Endometrial microvascular endothelial cells (primary cell): ENCODE measurements around the gene ZBTB20. TPM values are rescaled to one million over a fixed set of nuclear protein-coding genes. Genes with fewer than 3 reads are reported as not detected.

Source experiments
- in situ Hi-C: cut with HindIII; loops from 2 replicates; pipeline ENCODE4 v1.10.0; 2017; ENCODE audit warnings: low sequenced_read_pairs, low pct_unique_long_range_greater_than_20kb; ENCODE audit errors: inconsistent ontology term
- total RNA-seq: library from RNA; depleted of rRNA; stranded (reverse); fragments of >200 nt; gene quantifications from one replicate; pipeline ENCODE4 v1.2.3, GENCODE V29; 2015; ENCODE audit errors: inconsistent ontology term

The ZBTB20 gene
- total RNA-seq, 1 donor from 2014 or later, result 6.2 TPM

DNA sequence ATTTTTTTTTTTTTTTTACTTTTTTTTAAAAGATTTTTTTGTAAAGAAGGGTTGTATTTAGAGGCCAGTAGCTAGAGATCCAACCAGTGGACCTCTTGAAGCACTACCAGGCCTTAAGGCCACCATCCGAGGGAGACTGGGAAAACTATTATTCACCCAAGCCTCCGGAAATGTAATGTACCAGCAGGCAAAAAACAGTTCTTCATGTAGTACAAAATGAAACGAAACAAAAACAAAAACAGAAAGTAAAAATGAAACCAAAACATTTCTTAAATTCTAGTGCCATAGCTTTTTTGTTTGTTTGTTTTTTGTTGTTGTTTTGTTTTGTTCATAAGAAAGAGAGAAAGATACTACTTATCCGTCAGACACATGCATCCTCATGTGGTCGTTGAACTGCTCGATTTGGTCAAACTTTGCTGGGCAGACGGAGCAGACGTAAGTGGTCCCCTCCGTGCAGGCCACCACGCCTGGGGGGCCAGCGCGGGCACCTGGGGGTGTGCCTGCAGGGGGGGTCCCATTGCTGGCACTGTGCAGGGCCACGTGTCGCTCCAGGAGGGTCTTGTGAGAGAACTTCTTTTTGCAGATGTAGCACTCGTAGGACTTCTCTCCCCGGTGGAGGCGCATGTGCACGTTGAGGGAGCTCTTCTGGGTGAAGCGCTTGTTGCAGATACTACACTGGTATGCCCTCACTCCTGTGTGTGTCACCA, 808.3 kb downstream of the ZBTB20 start:
- in situ Hi-C loops, result no loop called here

DNA sequence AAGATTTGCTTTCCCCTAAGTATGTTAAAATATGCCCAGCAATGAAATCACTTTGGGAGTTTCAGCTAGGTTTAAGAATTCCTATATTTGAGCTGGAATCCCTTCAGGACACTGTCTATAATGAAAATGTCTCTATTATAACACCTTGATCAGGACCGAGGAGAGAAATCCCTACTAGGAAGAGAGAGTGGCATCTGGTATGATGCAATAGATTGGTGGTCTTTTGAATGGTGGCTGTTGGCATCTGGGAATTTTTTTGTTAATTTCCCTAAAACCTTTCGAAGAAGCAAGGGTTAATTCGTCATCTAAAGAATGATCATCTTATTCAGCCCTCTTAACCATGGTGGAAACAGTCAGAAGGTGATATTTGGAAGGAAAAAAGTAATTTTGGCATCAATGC, 810.2 kb downstream of the ZBTB20 start:
- in situ Hi-C loops, result no loop called here

DNA sequence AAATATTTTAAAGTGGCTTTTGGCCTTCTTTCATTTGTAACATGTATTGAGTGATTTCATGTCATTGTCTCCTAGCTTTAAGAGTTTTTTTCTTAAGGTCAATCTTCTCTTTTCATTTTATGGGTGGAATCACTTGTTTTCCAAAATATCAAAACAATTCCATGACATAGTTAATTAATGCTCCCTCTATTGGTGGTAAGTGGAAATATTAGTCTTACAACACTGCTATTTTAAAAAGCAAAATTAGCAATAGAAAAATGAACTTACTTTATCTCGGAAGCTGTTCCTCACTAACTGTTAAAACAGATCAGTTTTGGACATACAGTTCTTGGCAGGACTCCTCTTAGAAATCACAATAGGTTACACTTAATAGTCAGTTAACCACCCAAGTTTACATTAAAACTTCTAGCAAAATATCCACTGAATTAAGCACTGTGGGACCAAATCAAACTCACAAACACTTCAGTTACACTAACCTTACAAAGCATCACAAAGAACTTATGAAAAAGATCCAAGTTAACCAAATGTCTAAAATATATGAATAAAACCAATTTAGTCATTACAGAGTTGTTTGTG, 810.9 kb downstream of the ZBTB20 start:
- in situ Hi-C loops, result no loop called here

DNA sequence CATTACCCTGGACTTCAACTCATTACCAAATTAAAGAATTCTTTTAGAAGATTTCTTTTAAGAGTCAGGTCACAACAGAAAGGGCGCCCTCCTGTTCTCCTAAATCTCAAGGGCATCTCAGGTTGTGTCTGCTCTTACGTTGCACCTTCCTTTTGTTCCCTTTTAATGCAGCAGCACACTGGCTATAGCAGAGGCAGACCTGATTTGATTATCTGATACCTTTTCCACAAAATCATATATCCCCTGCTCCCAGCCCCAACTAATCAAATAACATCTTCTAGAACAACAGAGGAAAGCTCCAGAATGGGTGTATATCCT, 813.2 kb downstream of the ZBTB20 start:
- in situ Hi-C loops, result no loop called here

DNA sequence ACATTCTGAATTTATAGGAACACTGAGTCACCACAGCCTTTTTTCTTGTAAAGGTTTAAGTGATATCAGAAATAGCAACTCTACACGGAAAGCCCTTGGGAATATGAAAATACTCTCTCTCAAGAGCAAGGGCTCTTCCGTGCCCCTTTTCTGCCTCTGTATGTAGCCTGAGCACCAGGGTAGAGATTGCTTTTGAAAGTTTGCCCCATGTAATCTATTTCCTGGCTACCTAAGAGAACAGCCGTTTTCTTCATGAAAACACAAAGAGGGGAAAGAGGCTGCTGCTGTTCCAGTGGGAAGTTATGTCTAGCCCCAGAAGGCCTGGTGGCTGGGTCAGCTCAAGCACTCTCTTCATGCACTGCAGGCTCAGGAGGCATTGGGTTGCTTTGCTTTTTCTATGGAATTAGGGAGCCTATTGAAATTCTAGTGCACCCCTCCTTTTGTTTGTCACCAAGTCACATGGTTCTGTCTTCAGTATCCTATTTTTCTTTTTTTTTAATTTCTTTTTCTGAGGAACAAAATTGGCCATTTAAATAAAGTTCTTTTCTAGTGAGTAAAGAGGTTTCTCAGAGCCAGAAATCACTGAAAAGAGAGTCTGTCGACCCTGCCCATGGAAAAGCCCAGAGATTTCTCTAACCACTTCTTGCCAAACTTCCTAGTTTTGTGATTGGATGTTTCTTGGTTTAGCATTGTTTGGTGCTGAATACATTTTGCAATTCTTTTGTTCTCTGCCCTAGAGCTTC, 813.7 kb downstream of the ZBTB20 start:
- in situ Hi-C loops, result no loop called here

DNA sequence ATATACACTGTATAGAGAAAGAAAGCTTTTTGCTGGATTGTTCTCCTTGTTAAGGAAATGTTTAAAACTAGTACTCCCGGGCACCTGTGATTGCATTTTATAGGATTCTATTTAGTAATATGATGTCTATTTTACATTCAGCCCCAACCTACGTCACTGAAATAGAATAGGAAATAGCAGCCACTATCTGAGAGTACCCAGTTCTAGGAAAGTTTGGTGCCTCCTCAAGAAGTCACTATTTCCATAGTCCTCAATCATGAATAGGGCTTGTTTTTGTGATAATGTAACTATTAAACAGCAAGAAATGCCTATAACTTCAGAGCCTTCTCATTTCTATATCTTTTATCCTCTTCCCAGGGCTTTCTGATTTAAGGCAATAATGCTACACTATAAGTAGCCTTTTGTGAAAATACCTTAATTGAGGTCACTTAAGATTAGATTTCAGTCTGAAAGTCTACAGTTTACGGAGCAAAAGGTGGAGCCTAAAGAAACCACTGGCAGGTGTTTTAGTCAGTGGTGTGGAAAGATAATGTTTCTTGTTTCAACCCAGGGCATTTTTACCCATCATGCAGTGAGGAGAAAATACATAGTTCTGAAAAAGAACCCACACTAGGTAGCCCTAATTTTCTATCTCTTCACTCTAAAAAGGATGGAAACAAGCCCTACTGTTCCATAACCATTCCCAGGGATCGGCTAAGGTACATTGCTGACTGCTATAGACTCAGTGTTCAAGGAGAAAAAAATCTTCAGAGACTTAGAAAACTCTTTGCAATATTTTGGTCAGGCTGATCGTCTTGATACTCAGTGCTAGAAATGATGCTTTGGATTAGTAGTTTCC, 814.5 kb downstream of the ZBTB20 start:
- in situ Hi-C loops, result no loop called here

DNA sequence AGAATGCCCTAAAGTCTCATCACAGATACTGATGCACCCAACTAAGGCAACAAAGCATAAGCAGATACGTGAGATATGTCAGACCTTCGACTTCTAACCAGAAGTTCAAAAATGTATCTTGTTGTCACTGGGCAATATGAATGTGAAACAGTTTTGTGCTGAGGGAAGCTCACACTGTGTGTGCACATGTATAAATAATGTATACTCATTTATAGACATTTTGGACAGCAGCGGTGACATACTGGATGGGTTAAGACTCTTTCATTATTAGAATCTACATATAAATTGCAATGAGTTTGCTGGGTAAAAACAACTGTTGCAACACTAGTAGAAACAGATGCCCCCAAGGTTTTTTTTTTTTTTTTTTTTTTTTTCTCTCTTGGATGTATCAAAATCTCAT, 815.4 kb downstream of the ZBTB20 start:
- in situ Hi-C loops, result no loop called here

DNA sequence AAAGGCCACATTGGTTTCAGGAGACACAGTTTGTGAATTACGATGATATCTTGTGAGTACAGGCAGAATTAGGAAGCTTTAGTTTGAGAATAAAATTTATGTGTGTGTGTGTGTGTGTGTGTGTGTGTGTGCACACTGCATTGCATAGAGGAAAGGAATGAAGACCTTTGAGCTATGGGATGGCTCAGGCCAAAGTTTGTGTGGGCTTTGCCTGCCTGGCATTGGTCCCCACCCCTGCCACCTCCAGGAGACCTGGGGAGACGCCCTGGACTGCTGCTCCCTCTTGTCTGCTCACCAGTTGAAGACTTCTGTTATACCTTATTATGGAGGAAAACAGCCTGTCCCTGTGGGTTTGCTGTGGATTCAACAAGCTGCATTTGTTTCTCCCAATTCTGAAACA, 816.1 kb downstream of the ZBTB20 start:
- in situ Hi-C loops, result no loop called here

DNA sequence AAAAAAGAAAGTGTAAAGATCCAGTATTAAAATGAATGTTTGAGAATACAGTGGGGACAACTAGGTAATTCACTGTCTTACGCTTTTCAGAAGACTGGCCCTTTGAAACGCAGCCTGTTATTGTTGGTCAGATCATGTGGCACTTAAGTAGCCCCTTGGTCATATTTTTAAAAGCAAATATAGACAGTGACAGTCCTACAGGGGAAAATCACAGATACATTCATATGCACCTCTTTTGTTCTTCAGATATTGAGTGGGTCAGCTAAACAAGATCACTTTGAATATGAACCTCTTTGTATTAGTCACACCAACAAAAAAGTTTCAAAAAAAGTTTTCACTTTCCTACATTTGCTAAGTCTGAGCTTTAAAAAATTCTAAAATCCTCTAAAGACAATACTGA, 817.3 kb downstream of the ZBTB20 start:
- in situ Hi-C loops, result no loop called here

DNA sequence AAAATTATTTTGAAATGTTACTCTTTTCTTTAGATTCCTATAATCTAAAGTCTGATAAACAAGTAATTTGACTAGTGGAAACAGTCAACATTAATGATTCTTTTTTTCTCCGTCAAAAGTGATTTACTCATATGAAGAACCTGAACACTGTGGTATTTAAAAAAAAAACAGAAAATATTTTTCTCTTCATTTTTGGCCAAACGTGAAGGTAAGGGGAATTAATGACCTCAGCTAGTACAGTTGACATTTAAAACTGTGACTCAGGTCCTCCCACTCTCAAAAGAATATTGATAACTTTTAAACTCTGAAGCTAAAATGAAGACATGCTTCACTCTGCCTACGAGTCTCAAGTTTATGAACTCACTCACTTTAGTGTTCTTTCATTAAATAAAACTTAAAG, 818.7 kb downstream of the ZBTB20 start:
- in situ Hi-C loops, result no loop called here

DNA sequence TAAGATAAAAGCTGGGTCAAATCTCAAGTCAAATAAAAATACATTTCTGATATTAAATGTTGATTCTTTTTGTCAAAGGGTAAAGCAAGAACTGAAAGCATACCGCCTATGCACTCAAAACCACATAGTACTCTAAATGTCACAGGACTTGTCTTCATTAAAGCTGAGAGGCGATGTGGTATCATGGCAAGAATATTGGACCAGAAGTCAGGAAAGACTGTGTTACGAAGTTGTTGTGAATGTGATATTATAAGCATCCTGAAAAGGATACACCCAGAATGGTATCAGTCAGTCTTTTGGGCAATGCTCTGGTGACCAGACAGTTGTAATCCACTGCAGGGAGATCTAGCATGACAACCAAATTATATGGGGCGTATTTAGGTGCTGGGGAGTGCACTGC, 819.4 kb downstream of the ZBTB20 start:
- in situ Hi-C loops, result no loop called here

DNA sequence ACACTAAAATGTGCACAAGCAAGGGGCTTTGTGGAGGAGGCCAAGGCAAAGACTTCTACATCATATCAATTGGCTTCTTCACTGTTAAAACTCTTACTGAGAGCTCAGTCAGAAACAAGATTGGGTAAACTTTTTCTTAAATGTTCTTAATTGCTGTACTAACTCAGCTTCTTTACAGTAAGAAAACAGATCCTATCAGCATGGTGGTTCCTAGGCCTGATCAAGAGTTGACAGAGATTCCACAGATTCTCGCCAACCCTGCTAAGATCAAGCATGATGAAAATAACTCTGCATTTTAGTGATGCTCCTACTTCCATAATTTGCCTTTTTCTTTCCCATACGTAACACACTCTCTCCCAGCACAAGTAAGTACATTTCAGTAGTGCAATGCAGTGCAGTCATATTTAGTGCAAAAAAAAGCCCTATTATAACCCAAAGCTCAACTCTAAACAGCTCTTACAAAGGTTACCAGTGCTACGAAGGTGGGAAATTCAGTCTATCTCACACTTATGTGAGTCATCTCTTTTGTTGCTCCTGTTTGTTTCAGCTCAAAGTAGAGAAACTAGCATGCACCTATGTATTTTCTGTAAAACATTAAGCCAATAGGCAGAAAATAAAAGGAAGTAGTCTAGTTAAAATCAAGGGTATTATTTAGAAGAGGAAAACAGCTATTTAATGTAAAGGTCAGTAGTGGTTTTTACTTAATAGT, 823.4 kb downstream of the ZBTB20 start:
- in situ Hi-C loops, result no loop called here

DNA sequence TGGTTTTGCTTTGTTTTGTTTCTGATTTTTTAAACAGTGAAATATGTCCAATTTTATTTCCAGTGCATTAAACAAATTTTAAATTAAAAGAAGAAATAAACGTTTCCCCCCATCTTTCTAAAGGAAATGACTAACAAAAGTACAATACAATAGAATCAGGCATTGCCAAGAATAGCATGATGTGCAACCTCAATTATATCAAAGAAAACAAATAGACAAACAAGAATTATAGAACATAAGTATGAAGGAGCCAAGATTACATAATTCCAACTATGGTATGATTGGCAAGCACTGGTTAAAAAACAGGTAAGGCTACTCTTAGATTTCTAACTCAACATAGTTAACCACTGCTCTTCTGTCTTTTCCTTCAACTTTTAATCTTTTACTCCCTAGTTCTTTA, 826.8 kb downstream of the ZBTB20 start:
- in situ Hi-C loops, result no loop called here

DNA sequence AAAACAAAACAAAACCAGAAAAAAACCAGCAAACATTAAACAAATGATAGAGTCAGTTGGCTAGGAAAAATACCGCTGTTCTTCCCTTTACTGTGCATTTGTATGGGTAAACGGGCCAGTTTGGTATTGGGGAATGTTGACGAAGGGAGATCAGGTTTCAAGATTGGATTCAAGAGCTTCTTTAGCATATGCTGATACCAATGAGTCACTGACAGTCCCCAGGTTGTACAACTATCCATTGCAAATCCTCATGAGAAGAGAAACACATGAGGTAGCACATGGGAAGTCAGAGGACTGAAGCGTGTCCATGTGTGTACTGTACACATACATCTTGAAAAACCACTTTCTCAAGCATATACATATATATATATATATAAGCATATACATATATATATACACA, 827.6 kb downstream of the ZBTB20 start:
- in situ Hi-C loops, result no loop called here

DNA sequence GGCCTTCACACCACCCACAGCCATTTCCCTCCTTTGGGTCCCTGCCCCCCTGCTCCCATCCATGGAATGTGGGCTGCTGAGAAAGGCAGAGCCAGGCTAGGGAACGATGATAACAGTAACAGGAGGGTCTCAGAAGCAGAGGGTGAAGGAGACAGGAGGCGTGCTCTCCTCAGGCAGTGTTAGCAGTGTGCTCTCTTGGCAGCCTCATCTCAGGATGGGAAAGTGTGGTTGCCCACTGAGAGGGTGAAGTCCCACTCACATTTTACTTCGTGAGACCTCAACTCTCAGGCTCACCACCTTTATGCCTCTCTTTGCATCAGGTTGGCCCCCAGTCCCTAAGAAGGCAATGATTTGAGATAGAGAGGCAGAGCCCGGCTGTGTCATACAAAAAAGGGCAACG, 828.8 kb downstream of the ZBTB20 start:
- in situ Hi-C loops, result no loop called here

DNA sequence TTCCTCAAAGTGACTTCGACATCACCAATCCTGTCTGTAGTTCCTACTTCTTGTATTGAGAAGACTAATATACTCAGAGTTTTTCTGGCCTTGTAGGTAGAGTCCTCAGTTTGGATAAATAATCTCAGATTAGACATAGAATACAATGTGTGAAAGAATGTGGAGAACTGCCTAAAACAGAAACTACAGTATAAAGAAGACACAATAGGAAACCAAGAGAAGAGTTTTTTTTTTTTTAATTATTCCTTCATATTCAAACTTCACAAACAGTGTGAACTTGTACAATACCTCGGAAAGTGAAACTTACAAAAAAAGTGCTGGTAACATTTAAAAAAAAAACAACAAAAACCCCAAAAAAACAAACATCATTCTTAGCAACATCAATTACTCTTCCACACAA, 832.8 kb downstream of the ZBTB20 start:
- in situ Hi-C loops, result no loop called here

DNA sequence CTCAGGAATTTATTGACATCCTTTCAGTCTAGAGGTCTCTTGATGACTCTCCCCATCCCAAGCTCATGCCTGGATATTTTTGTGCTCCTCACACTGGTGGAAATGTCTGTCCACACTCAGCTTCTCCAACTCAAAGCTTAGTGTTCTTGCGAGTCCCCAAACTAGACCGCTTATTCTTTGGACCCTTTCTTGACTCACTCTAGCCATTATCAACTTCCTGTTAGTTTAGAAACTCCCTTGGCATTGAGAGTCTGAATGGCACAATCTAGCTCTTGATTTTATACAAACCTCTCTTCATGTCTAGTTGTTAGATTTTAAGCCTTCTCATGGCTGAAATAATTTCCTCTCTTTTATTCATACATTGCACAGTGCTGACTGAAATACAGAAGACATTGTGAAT, 833.7 kb downstream of the ZBTB20 start:
- in situ Hi-C loops, result no loop called here

DNA sequence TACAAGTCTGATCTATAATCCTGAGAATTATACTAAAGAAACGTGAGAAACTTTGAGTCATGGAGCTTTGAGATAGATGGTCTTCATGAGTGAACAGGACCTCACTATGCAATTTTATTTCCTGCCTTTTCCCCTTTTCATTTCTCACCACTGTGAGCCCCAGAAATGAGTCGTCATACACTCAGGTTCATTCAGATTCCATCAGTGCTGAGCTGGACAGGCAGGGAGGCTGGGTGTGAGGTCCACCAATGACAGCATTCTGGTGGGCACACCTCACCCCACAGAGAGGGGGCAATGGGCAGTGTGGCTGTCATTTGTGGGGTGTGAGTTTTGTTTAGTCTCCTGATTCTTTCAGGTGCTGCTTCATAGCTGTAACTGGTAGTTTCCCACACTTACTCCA, 836.4 kb downstream of the ZBTB20 start:
- in situ Hi-C loops, result no loop called here

DNA sequence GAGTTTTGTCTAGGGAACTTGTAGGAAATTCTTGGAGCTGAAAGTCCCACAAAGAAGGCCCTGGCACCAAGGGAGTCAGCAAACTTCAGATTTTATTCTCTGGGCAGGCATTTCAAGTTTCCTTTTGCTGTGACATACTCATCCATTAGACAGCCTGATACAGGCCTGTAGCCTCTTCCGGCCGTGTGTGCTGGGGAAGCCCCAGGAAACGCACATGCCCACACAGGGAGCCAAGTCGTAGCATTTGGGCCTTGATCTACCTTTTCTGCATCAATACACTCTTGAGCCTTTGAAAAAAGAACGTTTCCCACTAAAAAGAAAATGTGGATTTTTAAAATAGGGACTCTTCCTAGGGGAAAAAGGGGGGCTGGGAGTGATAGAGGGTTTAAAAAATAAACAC, 838.3 kb downstream of the ZBTB20 start:
- in situ Hi-C loops, result no loop called here
